ENCODE results near the gene SEMA3C.
"Not testable (repeated sequence)": the region's sequence is repeated elsewhere in the genome, so short reads cannot be mapped to it uniquely, and the experiment has no call there.

SEMA3C gene

DNA sequence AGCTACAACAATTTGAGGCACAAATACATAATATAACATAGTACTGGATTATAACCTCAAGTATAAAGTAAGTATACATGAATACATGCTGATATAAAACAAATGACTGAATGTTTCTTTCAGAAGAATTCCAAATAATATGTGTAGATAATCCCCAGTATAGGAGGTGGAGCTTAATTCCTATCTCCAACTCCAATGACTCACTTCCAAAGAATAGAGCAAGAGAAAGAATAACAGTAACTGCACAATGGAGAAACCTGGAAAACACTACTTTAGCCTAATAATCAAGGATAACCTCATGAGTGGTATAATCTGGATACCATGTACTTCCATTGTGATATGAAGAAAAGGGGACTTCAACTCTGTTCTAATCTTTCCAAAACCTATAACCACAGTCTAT is 13.7 kb upstream of the SEMA3C start:
- no peak for DNase-seq (ENCODE audit: low spot score)
- in situ Hi-C loops (cut with MboI; ENCODE audit: low pct_unique_long_range_greater_than_20kb, low sequenced_read_pairs, unreplicated experiment): no loop called here
- TF ChIP-seq, protein P1, sequence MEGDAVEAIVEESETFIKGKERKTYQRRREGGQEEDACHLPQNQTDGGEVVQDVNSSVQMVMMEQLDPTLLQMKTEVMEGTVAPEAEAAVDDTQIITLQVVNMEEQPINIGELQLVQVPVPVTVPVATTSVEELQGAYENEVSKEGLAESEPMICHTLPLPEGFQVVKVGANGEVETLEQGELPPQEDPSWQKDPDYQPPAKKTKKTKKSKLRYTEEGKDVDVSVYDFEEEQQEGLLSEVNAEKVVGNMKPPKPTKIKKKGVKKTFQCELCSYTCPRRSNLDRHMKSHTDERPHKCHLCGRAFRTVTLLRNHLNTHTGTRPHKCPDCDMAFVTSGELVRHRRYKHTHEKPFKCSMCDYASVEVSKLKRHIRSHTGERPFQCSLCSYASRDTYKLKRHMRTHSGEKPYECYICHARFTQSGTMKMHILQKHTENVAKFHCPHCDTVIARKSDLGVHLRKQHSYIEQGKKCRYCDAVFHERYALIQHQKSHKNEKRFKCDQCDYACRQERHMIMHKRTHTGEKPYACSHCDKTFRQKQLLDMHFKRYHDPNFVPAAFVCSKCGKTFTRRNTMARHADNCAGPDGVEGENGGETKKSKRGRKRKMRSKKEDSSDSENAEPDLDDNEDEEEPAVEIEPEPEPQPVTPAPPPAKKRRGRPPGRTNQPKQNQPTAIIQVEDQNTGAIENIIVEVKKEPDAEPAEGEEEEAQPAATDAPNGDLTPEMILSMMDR (IDR thresholded peaks at IDR 0.05; ENCODE audit: extremely low read depth, insufficient read depth, missing control alignments): no peak

DNA sequence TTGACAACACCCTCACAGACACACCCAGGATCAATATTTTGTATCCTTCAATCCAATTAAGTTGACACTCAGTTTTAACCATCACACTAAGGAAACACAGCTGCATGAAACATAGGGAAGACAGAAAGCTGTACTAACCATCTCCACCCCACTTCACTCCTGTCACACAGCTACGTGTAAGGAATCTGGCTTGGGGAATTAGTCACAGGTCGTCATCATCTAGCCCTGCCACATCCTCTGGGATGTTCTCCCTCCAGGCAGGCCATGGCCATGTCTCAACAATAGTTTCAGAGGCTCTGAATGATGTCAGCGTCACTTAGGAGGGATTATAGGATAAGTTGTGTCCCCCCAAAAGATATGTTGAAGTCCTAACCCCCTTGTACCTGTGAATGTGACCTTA is 10.8 kb upstream of the SEMA3C start:
- DNase-seq (ENCODE audit: low spot score): no peak
- in situ Hi-C loops (cut with MboI; ENCODE audit: low pct_unique_long_range_greater_than_20kb, low sequenced_read_pairs, unreplicated experiment): no loop called here
- TF ChIP-seq, protein P1 (IDR thresholded peaks at IDR 0.05; ENCODE audit: extremely low read depth, insufficient read depth, missing control alignments): no peak

DNA sequence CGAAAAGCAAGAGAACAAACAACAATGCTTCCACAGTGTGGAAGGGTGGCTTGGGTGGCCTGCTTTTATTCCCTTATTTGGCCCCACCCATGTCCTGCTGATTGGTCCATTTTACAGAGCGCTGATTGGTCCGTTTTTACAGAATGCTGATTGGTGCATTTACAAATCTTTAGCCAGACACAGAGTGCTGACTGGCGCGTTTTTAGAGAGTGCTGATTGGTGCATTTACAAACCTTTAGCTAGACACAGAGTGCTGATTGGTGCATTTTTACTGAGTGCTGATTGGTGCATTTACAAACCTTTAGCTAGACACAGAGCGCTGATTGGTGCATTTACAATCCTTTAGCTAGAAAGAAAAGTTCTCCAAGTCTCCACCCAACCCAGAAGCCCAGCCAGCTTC is 8.1 kb upstream of the SEMA3C start:
- in situ Hi-C loops (cut with MboI; ENCODE audit: low pct_unique_long_range_greater_than_20kb, low sequenced_read_pairs, unreplicated experiment): not testable (repeated sequence)

DNA sequence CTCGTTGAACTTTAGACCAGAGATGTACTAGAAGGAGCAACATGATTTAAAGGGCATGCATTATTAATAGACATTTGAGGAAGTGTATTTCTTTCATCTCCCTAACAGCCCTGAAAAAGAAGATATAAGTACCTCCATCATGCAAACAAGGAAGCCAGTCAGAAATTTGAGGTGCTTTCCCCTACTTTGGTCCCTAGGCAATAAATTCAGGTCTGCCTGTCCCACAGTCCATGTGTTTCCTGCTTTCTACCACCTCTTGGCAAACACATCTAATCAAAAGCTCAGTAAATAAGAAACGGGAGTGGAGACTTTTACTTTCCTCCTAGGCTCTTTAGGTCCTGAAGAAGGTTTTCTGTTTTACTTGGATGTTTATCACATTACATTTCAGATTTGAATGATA is 5.2 kb upstream of the SEMA3C start:
- in situ Hi-C loops (cut with MboI; ENCODE audit: low pct_unique_long_range_greater_than_20kb, low sequenced_read_pairs, unreplicated experiment): no loop called here
- TF ChIP-seq, protein P1 (IDR thresholded peaks at IDR 0.05; ENCODE audit: extremely low read depth, insufficient read depth, missing control alignments): no peak
- no peak for DNase-seq (ENCODE audit: low spot score)

More for the DNA sequence above, 8.1 kb upstream of the SEMA3C start:
- DNase-seq (ENCODE audit: low spot score): not testable (repeated sequence)

DNA sequence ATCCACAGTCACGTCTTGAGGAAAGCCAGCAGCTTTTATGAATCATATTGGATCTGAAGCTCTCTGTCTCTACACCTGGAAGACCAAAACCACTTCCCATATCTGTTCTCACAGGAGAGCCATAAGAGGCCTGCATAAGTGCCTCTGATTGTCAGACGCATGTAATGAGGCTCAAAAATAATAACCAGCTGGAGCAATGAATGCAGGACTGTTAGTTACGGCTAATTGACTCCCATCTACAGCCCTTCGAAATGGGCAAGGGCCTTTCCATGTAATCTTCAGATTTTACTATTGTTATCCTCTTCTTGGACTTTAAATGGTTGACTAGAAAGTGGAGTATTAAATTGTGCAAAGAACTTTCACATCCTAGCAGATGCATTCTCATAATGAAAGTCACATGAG is 4.4 kb upstream of the SEMA3C start:
- no peak for DNase-seq (ENCODE audit: low spot score)
- in situ Hi-C loops (cut with MboI; ENCODE audit: low pct_unique_long_range_greater_than_20kb, low sequenced_read_pairs, unreplicated experiment): no loop called here
- TF ChIP-seq, protein P1 (IDR thresholded peaks at IDR 0.05; ENCODE audit: extremely low read depth, insufficient read depth, missing control alignments): no peak

DNA sequence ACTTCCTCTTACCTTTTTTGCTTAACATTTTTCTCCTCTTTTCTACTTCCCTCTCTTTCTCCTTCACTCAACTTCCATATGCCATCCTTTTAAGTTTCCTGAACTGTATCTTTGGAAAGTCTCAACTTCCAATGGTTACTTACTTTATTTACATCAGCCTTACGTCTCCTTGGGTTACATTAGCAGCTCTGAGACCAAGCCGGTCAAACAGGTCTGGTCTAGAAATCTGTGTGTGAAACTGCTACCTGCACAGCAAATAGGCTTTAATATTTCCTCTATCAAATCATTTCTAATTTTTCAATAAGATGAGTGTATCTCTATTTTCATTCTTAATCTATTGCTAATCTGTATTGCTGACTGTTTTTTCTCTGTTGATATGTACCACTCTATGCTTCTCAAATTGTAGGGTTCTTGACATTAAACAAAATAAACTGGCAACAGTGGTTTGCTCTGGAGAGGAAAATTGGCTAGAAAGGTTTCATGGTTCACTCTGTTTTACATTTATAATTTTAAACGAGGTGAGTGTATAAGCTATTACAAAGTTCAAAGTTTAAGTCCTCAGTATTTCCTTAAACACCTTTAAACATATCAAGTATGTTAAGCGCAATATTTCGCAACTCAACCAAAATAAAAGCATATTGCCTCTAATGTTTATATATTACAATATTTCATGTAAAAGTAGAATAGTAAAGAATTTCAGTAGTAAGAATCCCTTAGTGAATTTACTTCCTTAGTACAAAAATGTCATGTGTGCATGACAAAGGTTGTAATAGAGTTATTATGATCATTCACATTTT is 3.6 kb upstream of the SEMA3C start:
- in situ Hi-C loops (cut with MboI; ENCODE audit: low pct_unique_long_range_greater_than_20kb, low sequenced_read_pairs, unreplicated experiment): no loop called here
- no peak for DNase-seq (ENCODE audit: low spot score)
- TF ChIP-seq, protein P1 (IDR thresholded peaks at IDR 0.05; ENCODE audit: extremely low read depth, insufficient read depth, missing control alignments): no peak

DNA sequence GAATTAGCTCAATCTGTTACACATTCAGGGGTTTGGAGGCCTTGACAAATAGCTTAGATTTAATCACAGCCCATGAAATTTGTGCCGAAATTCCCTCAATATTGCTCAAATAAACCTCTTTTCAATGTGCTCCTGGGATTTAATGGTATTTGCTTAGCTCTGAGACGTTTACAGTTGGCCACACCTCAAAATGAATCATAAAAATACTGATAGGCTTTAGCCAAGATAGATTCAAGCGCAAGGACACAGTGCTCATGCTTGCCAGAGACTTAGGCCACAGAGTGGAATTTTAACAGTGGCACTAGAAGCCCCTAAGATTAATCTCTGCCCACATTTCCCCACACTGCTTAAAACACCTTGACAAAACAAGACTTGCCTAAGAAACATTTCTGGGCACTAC is 2.3 kb upstream of the SEMA3C start:
- TF ChIP-seq, protein P1 (IDR thresholded peaks at IDR 0.05; ENCODE audit: extremely low read depth, insufficient read depth, missing control alignments): no peak
- in situ Hi-C loops (cut with MboI; ENCODE audit: low pct_unique_long_range_greater_than_20kb, low sequenced_read_pairs, unreplicated experiment): no loop called here
- DNase-seq (ENCODE audit: low spot score): no peak

Measured in GM13977 (cell line).